Measurements from ENCODE around the gene KRTAP9-3. TPM values are rescaled to one million over a fixed set of nuclear protein-coding genes. Genes with fewer than 3 reads are reported as not detected.
"Not testable (repeated sequence)": the region's sequence is repeated elsewhere in the genome, so short reads cannot be mapped to it uniquely, and the experiment has no call there.

KRTAP9-3 gene
- polyA plus RNA-seq, 1 donor from 2014 or later: not detected

DNA sequence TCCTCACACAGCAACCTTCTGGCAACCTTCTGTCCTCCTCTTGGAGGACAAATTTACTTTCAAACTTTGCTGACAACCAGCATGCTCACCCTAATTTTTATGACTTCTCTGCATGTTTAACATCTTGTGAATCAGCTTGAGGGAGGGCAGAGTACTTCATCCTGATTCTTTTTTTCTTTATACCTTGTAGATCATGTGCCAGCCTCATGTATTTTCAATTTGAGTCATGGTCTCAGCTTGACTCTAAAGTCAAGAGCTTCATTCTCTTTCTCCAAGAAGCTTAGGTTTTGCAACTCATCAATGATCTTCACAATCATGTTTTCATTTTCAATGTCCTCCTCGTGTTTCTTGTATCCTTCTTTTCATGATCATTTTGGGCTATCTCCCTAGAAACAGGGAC lies 39.6 kb downstream of the KRTAP9-3 start:
- Histone ChIP-seq H3K36me3 (ENCODE audit: insufficient read depth, low read length) (no peaks in the 10 kb centered on the region), H3K27ac (ENCODE audit: low read length) (no peak overlapping the region), H3F3A (ENCODE audit: insufficient read depth, low read length, poor library complexity, severe bottlenecking) (no peaks in the 10 kb centered on the region), H3K9me2 (ENCODE audit: insufficient read depth, low read length) (no peaks in the 10 kb centered on the region), H3K9ac (ENCODE audit: low read length) (no peak overlapping the region), H3K79me2 (replicated peaks; ENCODE audit: insufficient read depth, low read length) (no peaks in the 10 kb centered on the region), H3K9me3 (ENCODE audit: low read length) (no peaks in the 10 kb centered on the region), H4K20me1 (ENCODE audit: insufficient read depth) (no peaks in the 10 kb centered on the region), H3K27me3 (ENCODE audit: insufficient read depth, low read depth, low read length) (no peaks in the 10 kb centered on the region), H2AFZ (ENCODE audit: low read depth, low read length) (no peak overlapping the region), H3K4me2 (ENCODE audit: low read length) (no peak overlapping the region), H3K4me3 (ENCODE audit: low read length) (no peak overlapping the region)
- TF ChIP-seq EP300 (conservative IDR thresholded peaks at IDR 0.05; ENCODE audit: poor library complexity, severe bottlenecking) (no peak), POLR2AphosphoS5 (IDR thresholded peaks at IDR 0.05) (no peak), TAF1 (IDR thresholded peaks at IDR 0.05; ENCODE audit: low read depth) (no peak), SMC3 (conservative IDR thresholded peaks at IDR 0.05; ENCODE audit: poor library complexity) (no peak), RAD21 (conservative IDR thresholded peaks at IDR 0.05) (no peak), MXI1 (conservative IDR thresholded peaks at IDR 0.05; ENCODE audit: poor library complexity, severe bottlenecking) (no peak), EZH2 (IDR thresholded peaks at IDR 0.05; ENCODE audit: borderline replicate concordance, insufficient read depth, low read length, poor library complexity, severe bottlenecking) (no peak)
- TF ChIP-seq, protein P1, sequence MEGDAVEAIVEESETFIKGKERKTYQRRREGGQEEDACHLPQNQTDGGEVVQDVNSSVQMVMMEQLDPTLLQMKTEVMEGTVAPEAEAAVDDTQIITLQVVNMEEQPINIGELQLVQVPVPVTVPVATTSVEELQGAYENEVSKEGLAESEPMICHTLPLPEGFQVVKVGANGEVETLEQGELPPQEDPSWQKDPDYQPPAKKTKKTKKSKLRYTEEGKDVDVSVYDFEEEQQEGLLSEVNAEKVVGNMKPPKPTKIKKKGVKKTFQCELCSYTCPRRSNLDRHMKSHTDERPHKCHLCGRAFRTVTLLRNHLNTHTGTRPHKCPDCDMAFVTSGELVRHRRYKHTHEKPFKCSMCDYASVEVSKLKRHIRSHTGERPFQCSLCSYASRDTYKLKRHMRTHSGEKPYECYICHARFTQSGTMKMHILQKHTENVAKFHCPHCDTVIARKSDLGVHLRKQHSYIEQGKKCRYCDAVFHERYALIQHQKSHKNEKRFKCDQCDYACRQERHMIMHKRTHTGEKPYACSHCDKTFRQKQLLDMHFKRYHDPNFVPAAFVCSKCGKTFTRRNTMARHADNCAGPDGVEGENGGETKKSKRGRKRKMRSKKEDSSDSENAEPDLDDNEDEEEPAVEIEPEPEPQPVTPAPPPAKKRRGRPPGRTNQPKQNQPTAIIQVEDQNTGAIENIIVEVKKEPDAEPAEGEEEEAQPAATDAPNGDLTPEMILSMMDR (IDR thresholded peaks at IDR 0.05; ENCODE audit: poor library complexity, severe bottlenecking): no peak
- TF ChIP-seq, protein P2, sequence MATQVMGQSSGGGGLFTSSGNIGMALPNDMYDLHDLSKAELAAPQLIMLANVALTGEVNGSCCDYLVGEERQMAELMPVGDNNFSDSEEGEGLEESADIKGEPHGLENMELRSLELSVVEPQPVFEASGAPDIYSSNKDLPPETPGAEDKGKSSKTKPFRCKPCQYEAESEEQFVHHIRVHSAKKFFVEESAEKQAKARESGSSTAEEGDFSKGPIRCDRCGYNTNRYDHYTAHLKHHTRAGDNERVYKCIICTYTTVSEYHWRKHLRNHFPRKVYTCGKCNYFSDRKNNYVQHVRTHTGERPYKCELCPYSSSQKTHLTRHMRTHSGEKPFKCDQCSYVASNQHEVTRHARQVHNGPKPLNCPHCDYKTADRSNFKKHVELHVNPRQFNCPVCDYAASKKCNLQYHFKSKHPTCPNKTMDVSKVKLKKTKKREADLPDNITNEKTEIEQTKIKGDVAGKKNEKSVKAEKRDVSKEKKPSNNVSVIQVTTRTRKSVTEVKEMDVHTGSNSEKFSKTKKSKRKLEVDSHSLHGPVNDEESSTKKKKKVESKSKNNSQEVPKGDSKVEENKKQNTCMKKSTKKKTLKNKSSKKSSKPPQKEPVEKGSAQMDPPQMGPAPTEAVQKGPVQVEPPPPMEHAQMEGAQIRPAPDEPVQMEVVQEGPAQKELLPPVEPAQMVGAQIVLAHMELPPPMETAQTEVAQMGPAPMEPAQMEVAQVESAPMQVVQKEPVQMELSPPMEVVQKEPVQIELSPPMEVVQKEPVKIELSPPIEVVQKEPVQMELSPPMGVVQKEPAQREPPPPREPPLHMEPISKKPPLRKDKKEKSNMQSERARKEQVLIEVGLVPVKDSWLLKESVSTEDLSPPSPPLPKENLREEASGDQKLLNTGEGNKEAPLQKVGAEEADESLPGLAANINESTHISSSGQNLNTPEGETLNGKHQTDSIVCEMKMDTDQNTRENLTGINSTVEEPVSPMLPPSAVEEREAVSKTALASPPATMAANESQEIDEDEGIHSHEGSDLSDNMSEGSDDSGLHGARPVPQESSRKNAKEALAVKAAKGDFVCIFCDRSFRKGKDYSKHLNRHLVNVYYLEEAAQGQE (IDR thresholded peaks at IDR 0.05; ENCODE audit: borderline replicate concordance): no peak

DNA sequence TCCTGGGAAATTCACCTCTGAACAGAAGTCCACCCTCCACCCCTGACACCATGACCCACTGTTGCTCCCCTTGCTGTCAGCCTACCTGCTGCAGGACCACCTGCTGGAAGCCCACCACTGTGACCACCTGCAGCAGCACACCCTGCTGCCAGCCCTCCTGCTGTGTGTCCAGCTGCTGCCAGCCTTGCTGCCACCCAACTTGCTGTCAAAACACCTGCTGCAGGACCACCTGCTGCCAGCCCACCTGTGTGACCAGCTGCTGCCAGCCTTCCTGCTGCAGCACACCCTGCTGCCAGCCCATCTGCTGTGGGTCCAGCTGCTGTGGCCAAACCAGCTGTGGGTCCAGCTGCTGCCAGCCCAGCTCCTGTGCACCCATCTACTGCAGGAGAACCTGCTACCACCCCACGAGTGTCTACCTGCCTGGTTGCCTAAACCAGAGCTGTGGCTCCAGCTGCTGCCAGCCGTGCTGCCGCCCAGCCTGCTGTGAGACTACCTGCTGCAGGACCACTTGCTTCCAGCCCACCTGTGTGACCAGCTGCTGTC lies 43.5 kb downstream of the KRTAP9-3 start, which contains the start of gene KRTAP9-7:
KRTAP9-7 (plus strand) TSS at position 51 of the 543 bp plus-strand sequence; CDS start at position 51, 0 bp downstream.
- H3K4me2 ChIP-seq (ENCODE audit: low read length); H3K9ac ChIP-seq (ENCODE audit: low read length); H3K4me3 ChIP-seq (ENCODE audit: low read length); H3K36me3 ChIP-seq (ENCODE audit: insufficient read depth, low read length); H3K9me2 ChIP-seq (ENCODE audit: insufficient read depth, low read length); H3K27ac ChIP-seq (ENCODE audit: low read length); H3K79me2 ChIP-seq (replicated peaks; ENCODE audit: insufficient read depth, low read length); H3K9me3 ChIP-seq (ENCODE audit: low read length); H2AFZ ChIP-seq (ENCODE audit: low read depth, low read length); H3K27me3 ChIP-seq (ENCODE audit: insufficient read depth, low read depth, low read length); H4K20me1 ChIP-seq (ENCODE audit: insufficient read depth); H3F3A ChIP-seq (ENCODE audit: insufficient read depth, low read length, poor library complexity, severe bottlenecking): not testable (repeated sequence)

Data from neural cell (in vitro differentiated cells).